Liver (tissue), 9 donors: Measurements from ENCODE around the gene ATP6V1C2. TPM values are rescaled to one million over a fixed set of nuclear protein-coding genes. Genes with fewer than 3 reads are reported as not detected.

Source experiments
- DNase-seq: peaks from one replicate; pipeline ENCODE4 v3.0.0-alpha.2; 2017; ENCODE audit warnings: low spot score
- H3K27ac ChIP-seq, 2 donors: one replicate each; pipeline ENCODE4 v1.7.0; 2013; ENCODE audit warnings: inconsistent platforms in 2 of 2, low read length in 2 of 2, control low read depth in 1 of 2, low read depth in 1 of 2, mild to moderate bottlenecking in 1 of 2
- H3K27me3 ChIP-seq, 4 donors: one replicate each; pipeline versions ENCODE4 v1.6.1 to v1.7.0; 2013; ENCODE audit warnings: low read length in 3 of 4, inconsistent platforms in 1 of 4, mild to moderate bottlenecking in 1 of 4, moderate library complexity in 1 of 4; ENCODE audit not compliant: control insufficient read depth in 4 of 4, insufficient read depth in 4 of 4
- H3K36me3 ChIP-seq, 4 donors: one replicate each; pipeline versions ENCODE4 v1.6.1 to v1.7.0; 2013; ENCODE audit warnings: low read length in 3 of 4, mild to moderate bottlenecking in 3 of 4, low read depth in 1 of 4, moderate library complexity in 1 of 4; ENCODE audit not compliant: control insufficient read depth in 4 of 4, insufficient read depth in 3 of 4
- H3K4me1 ChIP-seq, 4 donors: one replicate each; pipeline versions ENCODE4 v1.6.1 to v1.7.0; 2013; ENCODE audit warnings: low read length in 3 of 4, mild to moderate bottlenecking in 3 of 4, moderate library complexity in 1 of 4; ENCODE audit not compliant: control insufficient read depth in 4 of 4, insufficient read depth in 4 of 4
- H3K4me3 ChIP-seq, 3 donors: one replicate each; pipeline versions ENCODE4 v1.6.1 to v1.7.0; 2013; ENCODE audit warnings: low read length in 3 of 3, control low read depth in 1 of 3, low read depth in 1 of 3, mild to moderate bottlenecking in 1 of 3
- H3K9ac ChIP-seq, 2 donors: one replicate each; pipeline ENCODE4 v1.7.0; 2013; ENCODE audit warnings: low read length in 2 of 2, mild to moderate bottlenecking in 2 of 2, moderate library complexity in 2 of 2, control low read depth in 1 of 2, low read depth in 1 of 2
- H3K9me3 ChIP-seq, 4 donors: one replicate each; pipeline versions ENCODE4 v1.6.1 to v1.7.0; 2013; ENCODE audit warnings: low read length in 3 of 4; ENCODE audit not compliant: control insufficient read depth in 4 of 4
- ATF3 ChIP-seq: IDR thresholded peaks from 2 replicates; pipeline ENCODE4 v1.6.1; 2016; ENCODE audit warnings: antibody characterized with exemption
- CTCF ChIP-seq: fragments of 150-350 bp; IDR thresholded peaks from 2 replicates; pipeline ENCODE4 v1.5.1; 2017; ENCODE audit warnings: improper control_type of control experiment, low read depth, low read length; ENCODE audit not compliant: missing input control
- EGR1 ChIP-seq, 2 donors: IDR thresholded peaks; 2 replicates each; pipeline ENCODE4 v1.6.1; 2016 to 2018; ENCODE audit warnings: antibody characterized with exemption in 2 of 2, low read depth in 2 of 2
- FOXA1 ChIP-seq: IDR thresholded peaks from 2 replicates; pipeline ENCODE4 v1.6.1; 2016; ENCODE audit warnings: antibody characterized with exemption
- FOXA2 ChIP-seq: IDR thresholded peaks from 2 replicates; pipeline ENCODE4 v1.6.1; 2016; ENCODE audit warnings: antibody characterized with exemption
- GABPA ChIP-seq, 2 donors: IDR thresholded peaks in 1 of 2; conservative IDR thresholded peaks in 1 of 2; 2 replicates each; pipeline ENCODE4 v1.6.1; 2016; ENCODE audit warnings: antibody characterized with exemption in 2 of 2, mild to moderate bottlenecking in 1 of 2, moderate library complexity in 1 of 2
- HNF4A ChIP-seq, 2 donors: conservative IDR thresholded peaks; 2 replicates each; pipeline ENCODE4 v1.6.1; 2016; ENCODE audit warnings: antibody characterized with exemption in 2 of 2, mild to moderate bottlenecking in 2 of 2
- HNF4G ChIP-seq: IDR thresholded peaks from 2 replicates; pipeline ENCODE4 v1.6.1; 2016; ENCODE audit warnings: antibody characterized with exemption
- JUND ChIP-seq, 2 donors: IDR thresholded peaks; 2 replicates each; pipeline ENCODE4 v1.6.1; 2016; ENCODE audit warnings: antibody characterized with exemption in 2 of 2
- MAX ChIP-seq: IDR thresholded peaks from 2 replicates; pipeline ENCODE4 v1.6.1; 2016; ENCODE audit warnings: antibody characterized with exemption
- NR2F2 ChIP-seq: IDR thresholded peaks from 2 replicates; pipeline ENCODE4 v1.6.1; 2016; ENCODE audit warnings: antibody characterized with exemption
- RAD21 ChIP-seq, 2 donors: IDR thresholded peaks; 2 replicates each; pipeline ENCODE4 v1.6.1; 2016; ENCODE audit warnings: antibody characterized with exemption in 2 of 2, mild to moderate bottlenecking in 2 of 2
- REST ChIP-seq: IDR thresholded peaks from 2 replicates; pipeline ENCODE4 v1.6.1; 2016; ENCODE audit warnings: antibody characterized with exemption, mild to moderate bottlenecking
- RXRA ChIP-seq, 2 donors: IDR thresholded peaks; 2 replicates each; pipeline ENCODE4 v1.6.1; 2017 to 2018; ENCODE audit warnings: antibody characterized with exemption in 2 of 2, mild to moderate bottlenecking in 1 of 2
- SP1 ChIP-seq: IDR thresholded peaks from 2 replicates; pipeline ENCODE4 v1.6.1; 2018; ENCODE audit warnings: antibody characterized with exemption, mild to moderate bottlenecking
- TAF1 ChIP-seq: conservative IDR thresholded peaks from 2 replicates; pipeline ENCODE4 v1.6.1; 2016; ENCODE audit warnings: antibody characterized with exemption, mild to moderate bottlenecking
- ZBTB33 ChIP-seq: IDR thresholded peaks from 2 replicates; pipeline ENCODE4 v1.6.1; 2016; ENCODE audit warnings: antibody characterized with exemption
- WGBS: extraction: QIAGEN DNeasy Blood & Tissue Kit; methylation state at CpG from one replicate; pipeline ENCODE4 v1.1.7; 2013; 5-methylcytosine and 5-hydroxymethylcytosine counted together
- polyA plus RNA-seq, 2 donors: library from polyadenylated mRNA; stranded (reverse) in 1 of 2; unstranded in 1 of 2; fragments of 200-250 nt in 1 of 2; fragments of >200 nt in 1 of 2; fragmentation: Nextera tagmentation in 1 of 2; extraction: Ambion mirVana in 1 of 2; gene quantifications; one replicate each; pipeline versions ENCODE4 v1.2.1 to v1.2.3, GENCODE V29; 2013 to 2015
- total RNA-seq, 2 donors: library from RNA; depleted of rRNA; stranded (reverse); fragments of >200 nt; gene quantifications; one replicate each; pipeline ENCODE4 v1.2.3, GENCODE V29; 2014
- donor health status: healthy.
- donor health status: healthy.
- donor health status: healthy.
- donor health status: healthy.
- donor health status: healthy.

ATP6V1C2 gene
- total and polyA plus RNA-seq, 4 donors = 0.08 to 0.66 (median 0.33) TPM

GRCh38 chr2:10686176-10686730, 35.2 kb upstream of the ATP6V1C2 start:
- 66% methylated on average over 5 of the region's 5 CpGs for WGBS
- no peak overlapping the region for H3K4me3 ChIP-seq
- no peak for DNase-seq
- no peaks in the 10 kb centered on the region for H3K9me3 ChIP-seq
- H3K9ac ChIP-seq = no peak overlapping the region
- H3K27me3 ChIP-seq = no peaks in the 10 kb centered on the region
- TF ChIP-seq EGR1 (IDR thresholded peaks at IDR 0.05; ENCODE audit: low read depth in 2 of 2) (no peak), HNF4A (conservative IDR thresholded peaks at IDR 0.05) (no peak), FOXA2 (no peak), REST (no peak), RXRA (IDR thresholded peaks at IDR 0.05) (no peak), SP1 (no peak), RAD21 (IDR thresholded peaks at IDR 0.05) (no peak), MAX (no peak), JUND (IDR thresholded peaks at IDR 0.05) (no peak), NR2F2 (no peak), HNF4G (no peak), GABPA (IDR thresholded peaks at IDR 0.05 in 1 of 2, conservative IDR thresholded peaks at IDR 0.05 in 1 of 2) (no peak), ZBTB33 (no peak), FOXA1 (no peak), CTCF (no peak), ATF3 (no peak), TAF1 (no peak)
- H3K4me1 ChIP-seq = peaks cover 13 to 34% (median 24%) of the 10 kb centered on the region in 4 donors
- H3K27ac ChIP-seq = no peak overlapping the region
- peaks cover 1 to 13% (median 6%) of the 10 kb centered on the region in 4 donors for H3K36me3 ChIP-seq
